Activated T-helper 9 cell treated with anti-CD3 and anti-CD28 coated beads, Interleukin-2, amount 50 U/mL, for 16 hours (primary cell): Measurements from ENCODE around the gene PTPRN2.
"Not testable (repeated sequence)": the region's sequence is repeated elsewhere in the genome, so short reads cannot be mapped to it uniquely, and the experiment has no call there.

Experiments
- DNase-seq: peaks from one replicate; pipeline ENCODE4 v3.0.0-alpha.2; 2020; ENCODE audit warnings: low read depth

Gene PTPRN2

GRCh38 chr7:157712666-157713235 is 874.9 kb downstream of the PTPRN2 start:
- DNase-seq, result no peak

- DNase-seq, result no peak
Measured at GRCh38 chr7:157711353-157711888, 876.2 kb downstream of the PTPRN2 start.

DNA sequence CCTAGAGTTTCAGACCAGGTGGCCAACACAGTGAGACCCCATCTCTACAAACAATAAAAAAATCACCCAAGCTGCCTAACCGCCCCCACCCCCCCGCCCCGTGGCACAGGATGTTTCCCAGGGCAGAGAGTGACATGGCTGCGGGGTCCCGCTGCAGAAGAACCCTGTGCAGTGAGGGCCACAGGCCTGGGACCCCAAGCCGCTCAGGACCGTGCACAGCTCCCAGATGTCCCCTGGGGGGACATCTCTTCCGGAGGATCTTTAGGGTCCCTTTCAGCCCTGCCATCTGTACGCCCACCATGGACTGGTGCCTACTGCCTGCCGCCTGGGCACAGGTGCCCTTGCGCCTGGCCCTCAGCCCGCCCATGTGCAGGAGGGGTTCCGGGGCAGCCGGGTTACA is 877.2 kb downstream of the PTPRN2 start:
- DNase-seq, result no peak

DNA sequence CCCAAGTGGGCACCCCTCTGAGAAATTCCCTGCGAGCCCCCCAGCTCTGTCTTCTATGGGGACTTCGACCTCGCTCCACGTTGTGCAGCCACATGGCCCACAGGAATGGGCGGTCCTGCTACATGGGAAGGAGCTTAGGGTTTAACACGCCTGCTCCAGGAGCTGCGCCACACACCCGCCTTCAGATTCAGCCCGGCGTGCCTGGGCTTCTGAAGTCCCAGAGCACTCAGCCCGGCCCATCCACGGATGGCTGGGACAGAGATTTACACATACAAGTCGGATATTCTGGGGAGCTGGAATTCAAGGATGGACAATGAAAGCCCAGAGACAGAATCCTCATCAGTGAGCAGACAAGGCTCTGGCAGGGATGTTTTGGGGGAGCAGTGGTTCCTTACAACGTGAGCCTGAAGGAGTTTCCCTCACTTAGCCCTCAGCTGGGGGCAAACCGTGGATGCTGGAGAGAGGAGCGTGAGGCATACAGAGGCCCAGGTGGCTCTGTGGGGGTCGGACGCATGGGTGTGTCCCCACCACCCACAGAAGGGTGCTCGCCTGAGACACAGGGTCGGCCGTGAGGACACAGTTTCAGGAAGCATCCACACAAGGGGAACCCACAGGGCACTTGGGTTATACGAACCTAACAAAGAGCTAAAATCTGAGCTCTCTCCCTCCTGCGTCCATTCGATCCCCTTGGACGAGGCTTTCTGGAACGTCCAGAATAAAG is 877.9 kb downstream of the PTPRN2 start:
- no peak for DNase-seq

DNA sequence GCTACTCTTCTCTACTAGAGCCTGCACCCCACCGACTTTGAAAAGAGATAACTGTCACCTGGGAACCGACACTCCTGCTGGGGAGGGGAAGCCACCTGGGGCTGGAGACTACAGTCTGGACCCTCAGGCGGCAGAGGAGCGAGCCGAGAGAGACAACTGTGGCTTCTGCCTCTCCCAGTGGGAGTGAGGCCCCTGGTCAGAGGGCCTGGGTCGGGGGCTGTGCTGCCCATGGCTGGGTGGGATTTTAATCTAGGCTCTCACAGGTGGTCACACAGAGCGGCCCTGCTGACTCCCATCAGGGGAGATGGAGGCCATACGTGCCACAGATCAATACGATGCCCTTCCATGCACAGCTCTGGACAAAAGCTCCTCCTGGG is 878.7 kb downstream of the PTPRN2 start:
- no peak for DNase-seq

GRCh38 chr7:157707983-157708918 is 879.4 kb downstream of the PTPRN2 start:
- DNase-seq, result no peak

- DNase-seq, result no peak
Measured at GRCh38 chr7:157704365-157704764, 883.3 kb downstream of the PTPRN2 start.

GRCh38 chr7:157703534-157704195 is 884.0 kb downstream of the PTPRN2 start:
- DNase-seq, result no peak

GRCh38 chr7:157703131-157703530 is 884.5 kb downstream of the PTPRN2 start:
- no peak for DNase-seq

- DNase-seq, result no peak
Measured at GRCh38 chr7:157702311-157703023, 885.2 kb downstream of the PTPRN2 start.

GRCh38 chr7:157701395-157702180 is 886.0 kb downstream of the PTPRN2 start:
- not testable (repeated sequence) for DNase-seq

GRCh38 chr7:157700231-157701005 is 887.2 kb downstream of the PTPRN2 start:
- no peak for DNase-seq

DNA sequence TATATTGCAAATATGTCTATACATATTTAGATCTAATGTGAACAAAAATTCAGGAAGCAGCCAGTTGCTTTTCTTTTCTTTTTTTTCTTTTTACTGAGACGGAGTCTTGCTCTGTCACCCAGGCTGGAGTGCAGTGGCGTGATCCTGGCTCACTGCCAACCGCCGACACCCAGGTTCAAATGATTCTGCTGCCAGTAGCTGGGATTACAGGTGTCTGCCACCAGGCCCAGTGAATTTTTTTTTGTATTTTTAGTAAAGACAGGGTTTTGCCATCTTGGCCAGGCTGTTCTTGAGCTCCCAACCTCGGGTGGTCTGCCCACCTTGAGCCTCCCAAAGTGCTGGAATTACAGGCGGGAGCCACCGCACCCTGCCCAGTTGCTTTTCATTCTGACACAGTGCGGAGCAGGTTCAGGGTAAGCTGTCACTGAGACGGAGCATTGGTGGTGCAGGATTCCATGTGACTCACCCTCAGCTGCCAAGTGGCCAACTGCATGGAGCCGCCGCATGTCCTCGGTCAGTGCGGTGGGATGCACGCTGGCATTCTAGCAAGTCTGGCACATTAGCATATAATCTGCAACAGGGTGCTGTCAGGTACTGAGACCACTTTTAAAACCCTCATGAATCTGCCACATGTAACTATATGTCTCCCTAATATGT is 888.1 kb downstream of the PTPRN2 start:
- no peak for DNase-seq

DNA sequence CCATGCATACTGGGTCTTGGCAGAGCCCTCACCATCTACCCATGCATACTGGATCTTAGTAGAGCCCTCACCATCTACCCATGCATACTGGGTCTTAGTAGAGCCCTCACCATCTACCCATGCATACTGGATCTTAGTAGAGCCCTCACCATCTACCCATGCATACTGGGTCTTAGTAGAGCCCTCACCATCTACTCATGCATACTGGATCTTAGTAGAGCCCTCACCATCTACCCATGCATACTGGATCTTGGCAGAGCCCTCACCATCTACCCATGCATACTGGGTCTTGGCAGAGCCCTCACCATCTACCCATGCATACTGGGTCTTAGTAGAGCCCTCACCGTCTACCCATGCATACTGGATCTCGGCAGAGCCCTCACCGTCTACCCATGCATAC is 890.3 kb downstream of the PTPRN2 start:
- DNase-seq, result not testable (repeated sequence)

DNA sequence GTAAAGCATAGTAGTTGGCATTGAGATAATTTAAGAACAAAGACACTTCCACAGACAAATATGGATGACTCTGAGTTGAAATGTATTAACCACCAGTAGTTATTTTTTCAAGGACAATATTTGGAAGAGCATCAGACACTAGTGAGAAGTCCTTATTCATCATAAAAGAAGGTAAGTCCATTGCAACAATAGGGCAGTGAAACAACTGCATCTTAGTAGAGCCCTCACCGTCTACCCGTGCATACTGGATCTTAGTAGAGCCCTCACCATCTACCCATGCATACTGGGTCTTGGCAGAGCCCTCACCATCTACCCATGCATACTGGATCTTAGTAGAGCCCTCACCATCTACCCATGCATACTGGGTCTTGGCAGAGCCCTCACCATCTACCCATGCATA is 892.0 kb downstream of the PTPRN2 start:
- DNase-seq, result not testable (repeated sequence)

DNA sequence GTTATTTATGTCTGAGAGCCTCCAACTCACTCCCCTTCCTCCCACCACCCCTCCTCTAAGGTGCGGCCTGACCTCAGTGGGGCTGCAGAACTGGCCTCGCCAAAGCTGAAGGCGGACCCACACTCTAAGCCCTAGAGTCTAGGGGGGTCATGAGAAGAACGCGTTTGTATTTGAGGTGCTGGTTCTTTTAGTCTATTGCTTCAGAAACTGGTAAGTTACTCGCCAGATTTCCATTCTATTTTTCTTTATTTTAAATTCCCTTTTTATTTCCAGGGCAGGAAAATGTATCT is 893.3 kb downstream of the PTPRN2 start:
- no peak for DNase-seq

- no peak for DNase-seq
Measured at GRCh38 chr7:157693521-157694375, 893.9 kb downstream of the PTPRN2 start.

GRCh38 chr7:157693071-157693520 is 894.5 kb downstream of the PTPRN2 start:
- no peak for DNase-seq
